GM18951 (cell line): ENCODE results near the gene CACNA1S.

ENCODE experiments used
- POLR2A ChIP-seq: IDR thresholded peaks from 4 replicates; pipeline ENCODE4 v1.6.1; 2011; ENCODE audit warnings: mild to moderate bottlenecking; ENCODE audit not compliant: insufficient read length, insufficient read depth; ENCODE audit errors: extremely low read depth
- in situ Hi-C: fragments of 300-500 bp; cut with MboI; formaldehyde crosslinking; loops from one replicate; pipeline ENCODE4 v1.12.0; 2022; ENCODE audit warnings: low sequenced_read_pairs, mixed read lengths, inconsistent platforms; ENCODE audit not compliant: unreplicated experiment

Gene CACNA1S

DNA sequence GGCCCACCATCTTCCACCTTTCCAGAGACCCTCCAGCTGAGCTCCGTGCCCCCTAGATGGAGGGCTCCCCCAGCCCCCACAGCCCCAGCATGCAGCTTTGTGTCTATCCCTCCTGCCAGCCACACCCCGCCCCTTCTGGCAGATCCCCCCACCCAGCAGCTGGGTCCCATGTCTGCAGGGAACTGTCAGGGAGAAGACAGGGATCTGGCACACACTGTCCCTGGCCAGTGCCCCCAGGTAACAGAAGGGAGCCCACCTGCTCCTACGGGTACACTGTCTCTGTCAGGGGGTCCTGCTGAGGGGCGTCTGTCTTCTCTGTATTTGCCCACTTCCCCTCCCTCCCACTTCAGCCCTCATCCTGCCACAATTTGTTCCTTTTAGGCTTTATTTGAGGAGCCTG is 77.6 kb downstream of the CACNA1S start:
- in situ Hi-C loops, result no loop called here
- no peak for TF ChIP-seq POLR2A

DNA sequence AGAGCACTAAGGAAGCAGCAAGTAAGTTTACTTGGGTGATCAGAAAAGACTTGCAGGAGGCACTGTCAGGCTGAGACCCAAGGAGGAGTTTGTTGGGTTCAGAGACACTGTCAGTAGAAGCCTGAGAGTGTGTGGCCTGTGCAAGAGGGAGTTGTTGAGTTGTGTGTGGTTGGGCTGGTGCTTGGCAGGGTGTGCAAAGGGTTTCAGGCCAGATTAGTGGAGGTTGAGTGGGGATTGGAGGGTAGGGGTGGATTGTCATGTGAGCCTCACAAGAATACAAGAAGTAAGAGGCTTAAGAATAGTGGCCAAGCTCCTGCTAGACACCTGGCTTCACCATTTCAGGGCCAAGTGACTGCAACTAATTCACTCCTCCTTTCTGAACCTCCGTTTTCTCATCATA is 79.8 kb downstream of the CACNA1S start:
- in situ Hi-C loops, result no loop called here

DNA sequence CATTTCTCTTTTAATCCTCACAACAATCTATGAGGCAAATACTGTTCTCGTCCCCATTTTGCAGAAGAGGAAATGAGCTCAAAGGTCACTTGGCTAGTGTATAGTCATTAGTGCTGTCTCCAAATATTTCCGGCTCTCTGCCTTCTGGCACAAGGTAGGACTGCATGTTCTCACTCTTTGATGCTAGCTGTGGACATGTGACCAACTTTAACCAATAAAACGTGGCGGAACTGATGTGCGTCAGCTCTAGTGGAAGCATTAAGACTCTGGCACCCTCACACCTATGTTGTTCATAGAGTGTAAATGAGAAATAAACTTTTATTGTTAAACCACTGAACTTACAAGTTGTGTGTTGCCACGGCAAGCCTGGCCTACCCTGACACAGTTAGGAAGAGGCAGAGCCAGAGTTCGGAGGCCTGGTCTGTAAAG is 83.8 kb downstream of the CACNA1S start:
- in situ Hi-C loops, result no loop called here
- TF ChIP-seq POLR2A, result no peak

More for the DNA sequence above, 79.8 kb downstream of the CACNA1S start:
- no peak for TF ChIP-seq POLR2A

DNA sequence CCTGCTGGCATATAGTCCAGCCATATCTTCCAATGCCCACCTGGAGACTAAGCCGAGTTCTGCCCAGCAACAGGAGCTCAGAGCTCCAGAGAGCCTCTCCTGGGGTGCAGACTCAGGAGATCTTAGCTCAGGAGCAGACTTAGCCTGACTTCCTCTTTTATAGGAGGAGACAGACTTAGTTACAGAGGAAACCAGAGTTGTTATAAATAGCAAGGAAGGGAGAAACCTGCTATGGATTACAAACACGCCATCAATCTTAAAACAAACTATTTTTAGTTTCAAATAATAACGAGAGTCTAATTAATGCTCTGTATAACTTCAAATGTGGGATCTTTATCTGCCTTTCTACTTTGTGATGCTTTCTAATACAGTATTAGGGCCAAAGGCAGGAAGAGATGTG is 85.4 kb downstream of the CACNA1S start:
- no peak for TF ChIP-seq POLR2A
- in situ Hi-C loops, result no loop called here

DNA sequence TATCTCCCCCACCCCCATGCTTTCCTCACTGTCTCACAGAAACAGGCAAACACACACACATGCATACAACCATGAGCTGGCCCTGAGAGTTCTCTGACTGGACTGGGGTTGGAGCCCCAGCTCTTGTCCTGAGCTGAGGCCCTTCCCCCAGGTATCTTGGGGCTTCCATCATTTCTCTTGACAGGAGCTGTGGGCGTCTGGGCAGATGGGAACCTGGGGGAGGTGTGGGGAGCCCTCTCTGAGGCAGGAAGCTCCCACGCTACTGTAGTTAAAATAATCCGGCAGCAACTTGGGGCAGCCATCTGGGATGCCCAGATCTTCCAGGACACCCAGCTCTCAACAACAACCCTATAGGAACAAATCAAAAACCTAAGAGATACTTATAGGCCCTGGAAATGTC is 86.0 kb downstream of the CACNA1S start:
- TF ChIP-seq POLR2A, result no peak
- in situ Hi-C loops, result no loop called here

DNA sequence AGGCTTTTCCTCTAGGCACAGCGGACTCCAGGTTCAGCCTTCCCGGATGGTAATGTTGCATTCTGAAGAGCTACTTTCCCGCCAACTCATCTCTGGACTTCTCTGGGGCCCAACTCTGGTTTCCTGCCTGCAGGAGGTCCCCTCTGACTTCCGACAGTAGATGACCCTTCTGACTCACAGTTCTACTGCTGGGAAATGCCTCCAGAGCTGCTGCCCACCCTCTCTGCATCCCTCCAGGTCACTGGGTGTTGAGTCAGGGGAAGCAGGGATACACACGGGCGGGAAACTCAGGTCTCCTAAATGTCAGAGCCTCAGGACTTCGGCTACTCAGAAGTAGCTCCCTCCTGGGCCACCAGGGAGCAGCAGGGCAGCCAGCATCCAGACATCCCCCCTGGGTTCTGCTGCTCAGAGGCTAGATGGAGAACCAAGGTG is 86.6 kb downstream of the CACNA1S start:
- TF ChIP-seq POLR2A, result no peak
- in situ Hi-C loops, result no loop called here

DNA sequence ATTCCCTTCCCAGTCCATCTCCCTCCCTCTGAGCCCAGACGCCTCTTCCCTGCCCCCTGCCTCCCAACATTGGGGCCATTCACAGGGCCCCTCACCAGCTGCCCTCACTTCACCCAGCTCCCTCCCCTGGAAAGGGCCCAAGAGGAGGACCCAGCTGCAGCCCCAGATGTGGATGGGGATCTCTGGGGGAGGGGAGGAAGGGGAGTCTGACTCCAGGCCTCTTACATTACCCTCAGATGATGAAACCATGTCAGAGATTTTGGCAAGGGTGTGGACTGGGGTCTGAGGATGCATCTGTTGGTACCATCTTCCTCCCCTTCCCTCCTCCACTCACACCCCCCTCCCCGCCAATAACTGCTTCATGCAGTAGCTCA is 87.6 kb downstream of the CACNA1S start:
- in situ Hi-C loops, result no loop called here
- TF ChIP-seq POLR2A, result no peak

DNA sequence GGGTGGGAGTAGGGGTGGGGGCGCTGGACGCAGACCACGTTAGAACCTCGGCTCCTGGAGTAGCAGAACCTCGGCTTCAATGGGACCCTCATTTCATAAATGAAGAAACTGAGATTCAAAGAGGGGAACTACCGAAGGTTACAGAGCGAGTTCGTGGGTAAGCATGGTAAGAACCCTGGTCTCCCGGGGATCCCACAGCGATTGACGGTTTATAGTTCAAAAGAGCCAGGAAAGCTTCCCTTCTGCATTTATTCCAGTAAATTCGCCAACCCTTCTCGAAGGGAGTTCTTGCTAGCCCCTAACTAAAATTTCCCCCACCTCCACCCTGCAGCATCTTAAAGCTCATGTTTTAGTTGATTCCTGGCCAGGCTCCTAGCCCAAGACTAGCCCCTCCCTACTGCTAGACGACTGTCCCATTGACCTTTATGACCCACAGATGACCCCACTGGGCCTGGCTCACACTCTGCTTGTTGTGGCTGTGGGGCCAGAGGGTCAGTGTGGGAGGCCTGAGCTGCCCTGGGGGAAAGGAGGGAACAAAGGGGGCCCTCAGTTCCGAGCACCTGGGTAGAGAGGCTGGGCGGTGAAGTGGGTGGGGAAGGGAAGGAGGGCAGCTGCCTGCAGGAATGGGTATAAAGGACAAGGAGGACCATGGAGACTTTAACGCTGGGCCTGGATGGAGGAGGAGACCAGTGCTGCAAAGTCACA is 88.2 kb downstream of the CACNA1S start:
- in situ Hi-C loops, result no loop called here
- TF ChIP-seq POLR2A, result no peak

DNA sequence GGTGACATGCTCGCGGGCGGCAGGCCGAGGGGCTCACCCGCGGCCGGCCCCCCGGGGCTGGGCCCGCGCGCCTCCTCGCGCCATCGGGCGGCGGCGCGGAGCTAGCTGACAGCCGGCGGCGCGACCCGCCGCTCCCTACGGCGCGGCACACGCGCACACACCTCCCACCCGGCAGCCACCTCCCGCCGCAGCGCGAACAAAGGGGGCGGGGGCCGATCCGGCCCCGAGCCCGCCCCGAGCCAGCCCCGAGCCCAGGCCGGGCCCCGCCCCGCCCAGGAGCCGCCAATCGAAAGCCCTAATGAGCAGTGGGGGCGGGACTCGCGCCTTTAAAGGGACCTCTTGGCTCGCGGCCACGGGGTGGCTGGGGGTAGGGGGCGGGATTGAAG is 88.7 kb downstream of the CACNA1S start, which contains the start of gene KIF21B:
Gene KIF21B, minus strand, starts transcription at position 198 of the 386 bp plus-strand sequence. CDS start 331 bp downstream, outside the sequence.
- TF ChIP-seq POLR2A, result peak; percentile 70
- in situ Hi-C loops, result no loop called here

DNA sequence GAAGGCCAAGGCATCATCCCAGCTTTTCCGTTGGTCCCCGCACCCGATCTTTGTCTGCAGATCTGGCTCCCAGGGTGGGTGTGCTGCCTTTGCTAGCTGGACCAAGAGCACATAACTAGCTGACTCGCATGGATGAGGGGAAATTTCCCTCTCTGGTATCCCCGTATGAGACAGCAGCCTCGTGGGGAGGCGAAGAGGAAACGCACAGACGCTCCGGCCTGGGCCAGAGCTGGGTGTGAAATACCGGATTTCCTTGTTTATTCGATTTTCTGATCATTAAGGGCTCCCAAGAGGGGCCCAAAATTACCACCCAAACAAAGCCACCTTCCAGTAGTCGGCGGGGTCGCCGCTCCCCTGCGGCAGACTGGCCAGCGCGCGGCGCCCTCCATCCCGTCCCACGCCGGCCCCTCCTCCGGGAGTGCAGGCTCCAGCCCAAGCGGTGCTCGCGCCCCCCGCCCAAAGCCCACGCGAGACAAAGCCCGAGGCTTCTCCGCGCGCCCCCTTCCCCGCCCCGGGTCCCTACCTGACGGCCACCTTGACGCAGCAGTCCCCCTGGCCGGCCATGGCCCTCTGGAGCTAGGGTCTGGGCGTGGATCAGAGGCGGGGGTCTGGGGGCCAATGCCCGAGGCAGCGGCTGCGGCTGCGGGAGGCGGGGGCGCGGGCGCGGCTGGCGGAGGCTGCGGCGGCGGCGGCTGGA is 89.3 kb downstream of the CACNA1S start:
- TF ChIP-seq POLR2A, result no peak
- in situ Hi-C loops, result no loop called here

DNA sequence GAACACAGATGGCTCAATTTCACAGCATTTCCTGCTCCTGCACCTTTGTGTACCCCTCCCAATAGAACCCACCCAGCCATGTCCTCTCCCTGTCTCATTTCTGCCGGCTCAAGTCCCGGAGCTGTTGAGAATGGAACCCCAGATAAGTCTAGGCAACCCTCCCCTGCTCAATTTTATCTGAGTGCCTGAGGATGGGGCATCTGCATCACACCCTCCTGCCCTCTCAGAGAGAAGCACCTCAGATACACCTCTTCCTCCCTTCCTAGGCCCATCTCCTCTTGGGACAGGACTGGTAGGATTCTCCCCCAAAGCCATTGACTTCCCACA is 89.8 kb downstream of the CACNA1S start:
- TF ChIP-seq POLR2A, result no peak
- in situ Hi-C loops, result no loop called here

DNA sequence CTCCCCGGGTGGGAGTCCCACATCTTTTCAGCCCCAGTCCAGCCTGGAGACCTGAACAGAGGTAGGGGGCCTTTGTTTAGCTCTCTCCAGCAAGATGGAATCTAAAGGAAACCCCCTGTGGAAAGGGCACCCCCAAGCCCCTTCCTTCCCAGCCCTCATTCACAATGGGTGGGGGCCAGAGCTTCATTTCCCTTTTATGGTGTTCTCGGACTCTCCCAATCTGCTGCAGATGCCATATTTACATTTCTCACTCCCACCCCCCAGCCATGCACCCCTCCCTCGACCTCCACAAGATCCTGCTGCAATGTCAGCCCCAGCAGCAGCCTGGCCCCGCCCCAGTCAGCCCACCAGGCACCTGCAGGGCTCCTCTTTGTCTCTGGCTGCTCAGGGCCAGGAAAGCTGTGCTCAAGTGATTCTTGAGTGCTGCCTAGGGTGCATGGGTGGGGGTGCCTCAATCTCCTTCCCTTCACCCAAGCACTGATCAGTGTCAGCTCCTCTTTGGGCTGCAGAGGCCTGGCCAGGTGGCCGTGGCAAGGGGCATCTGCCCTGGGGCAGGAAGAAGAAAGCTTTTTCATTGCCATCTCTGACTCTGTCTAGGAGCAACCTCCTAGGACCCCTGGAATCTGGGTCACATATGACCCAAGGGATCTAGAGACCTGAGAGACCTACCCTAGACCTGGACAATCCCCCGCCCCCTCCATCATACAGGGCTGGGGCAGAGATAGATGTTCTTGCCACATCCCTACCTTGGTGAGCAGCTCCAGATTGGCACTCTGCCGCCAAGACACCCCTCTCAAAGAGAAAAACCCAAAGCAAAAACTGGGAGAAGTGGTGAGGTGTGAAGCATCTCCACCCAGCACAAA is 90.4 kb downstream of the CACNA1S start:
- TF ChIP-seq POLR2A, result peak; percentile 50
- in situ Hi-C loops, result no loop called here
